Parathyroid adenoma (tissue), 2 donors: ENCODE results near the gene RNF13.

ENCODE experiments used
- H2AFZ ChIP-seq: fragments of 300-600 bp; sonication (generic); one replicate; pipeline ENCODE4 v1.7.0; 2017; ENCODE audit warnings: antibody characterized with exemption, mild to moderate bottlenecking
- H3K27ac ChIP-seq: fragments of 300-600 bp; sonication (generic); one replicate; pipeline ENCODE4 v1.7.0; 2017
- H3K27me3 ChIP-seq: fragments of 300-600 bp; sonication (generic); one replicate; pipeline ENCODE4 v1.7.0; 2017; ENCODE audit warnings: low read length; ENCODE audit not compliant: control insufficient read depth, insufficient read depth
- H3K36me3 ChIP-seq: fragments of 300-600 bp; sonication (generic); one replicate; pipeline ENCODE4 v1.7.0; 2017; ENCODE audit warnings: low read length; ENCODE audit not compliant: control insufficient read depth, insufficient read depth
- H3K4me1 ChIP-seq: fragments of 300-600 bp; sonication (generic); one replicate; pipeline ENCODE4 v1.7.0; 2017; ENCODE audit warnings: control low read depth
- H3K4me2 ChIP-seq: fragments of 300-600 bp; sonication (generic); one replicate; pipeline ENCODE4 v1.7.0; 2017; ENCODE audit warnings: low read length
- H3K4me3 ChIP-seq: fragments of 300-600 bp; sonication (generic); one replicate; pipeline ENCODE4 v1.7.0; 2017; ENCODE audit warnings: low read depth, low read length
- H3K79me2 ChIP-seq: fragments of 300-600 bp; sonication (generic); one replicate; pipeline ENCODE4 v1.7.0; 2017; ENCODE audit warnings: control low read depth
- H3K9ac ChIP-seq: fragments of 300-600 bp; sonication (generic); one replicate; pipeline ENCODE4 v1.7.0; 2017; ENCODE audit warnings: mild to moderate bottlenecking
- H3K9me3 ChIP-seq: fragments of 300-600 bp; sonication (generic); one replicate; pipeline ENCODE4 v1.7.0; 2017; ENCODE audit warnings: low read length; ENCODE audit not compliant: control insufficient read depth
- CTCF ChIP-seq: fragments of 300-600 bp; sonication (generic); IDR thresholded peaks from one replicate; pipeline ENCODE4 v1.7.0; 2017; ENCODE audit warnings: antibody characterized with exemption, mild to moderate bottlenecking
- donor health status: primary hyperparathyroidism.

The RNF13 gene

GRCh38 chr3:149848688-149849087, 35.7 kb downstream of the RNF13 start:
- TF ChIP-seq CTCF, result no peak
- Histone ChIP-seq H3K4me2 (no peak overlapping the region), H2AFZ (no peak overlapping the region), H3K27me3 (no peaks in the 10 kb centered on the region), H3K9ac (no peak overlapping the region), H3K36me3 (no peaks in the 10 kb centered on the region), H3K4me3 (no peak overlapping the region), H3K9me3 (no peaks in the 10 kb centered on the region), H3K27ac (no peak overlapping the region), H3K4me1 (no peaks in the 10 kb centered on the region), H3K79me2 (peaks cover 4% of the 10 kb centered on the region)

- no peak overlapping the region for H3K4me3 ChIP-seq
- no peak overlapping the region for H2AFZ ChIP-seq
- no peak overlapping the region for H3K4me2 ChIP-seq
- peaks cover 4% of the 10 kb centered on the region for H3K79me2 ChIP-seq
- H3K9me3 ChIP-seq, result no peaks in the 10 kb centered on the region
- H3K4me1 ChIP-seq, result no peaks in the 10 kb centered on the region
- no peak overlapping the region for H3K9ac ChIP-seq
- H3K27me3 ChIP-seq, result no peaks in the 10 kb centered on the region
- H3K36me3 ChIP-seq, result no peaks in the 10 kb centered on the region
- H3K27ac ChIP-seq, result no peak overlapping the region
- no peak for TF ChIP-seq CTCF
These were observed 38.0 kb downstream of the RNF13 start for GRCh38 chr3:149850787-149851584.

GRCh38 chr3:149858911-149859310, 45.9 kb downstream of the RNF13 start:
- Histone ChIP-seq H3K9me3 (no peaks in the 10 kb centered on the region), H3K79me2 (no peaks in the 10 kb centered on the region), H3K4me2 (no peak overlapping the region), H2AFZ (no peak overlapping the region), H3K4me3 (no peak overlapping the region), H3K27ac (no peak overlapping the region), H3K9ac (no peak overlapping the region), H3K27me3 (no peaks in the 10 kb centered on the region), H3K36me3 (no peaks in the 10 kb centered on the region), H3K4me1 (peaks cover 6% of the 10 kb centered on the region)
- no peak for TF ChIP-seq CTCF

- Histone ChIP-seq H3K4me2 (no peak overlapping the region), H3K4me3 (no peak overlapping the region), H3K27me3 (no peaks in the 10 kb centered on the region), H2AFZ (no peak overlapping the region), H3K79me2 (no peaks in the 10 kb centered on the region), H3K4me1 (peaks cover 6% of the 10 kb centered on the region), H3K36me3 (no peaks in the 10 kb centered on the region), H3K9me3 (no peaks in the 10 kb centered on the region), H3K9ac (no peak overlapping the region), H3K27ac (no peak overlapping the region)
- TF ChIP-seq CTCF, result no peak
These were observed 47.9 kb downstream of the RNF13 start for GRCh38 chr3:149860881-149861280.

GRCh38 chr3:149867563-149867962, 54.5 kb downstream of the RNF13 start:
- Histone ChIP-seq H2AFZ (no peak overlapping the region), H3K36me3 (no peaks in the 10 kb centered on the region), H3K9me3 (no peaks in the 10 kb centered on the region), H3K9ac (no peak overlapping the region), H3K27ac (no peak overlapping the region), H3K27me3 (no peaks in the 10 kb centered on the region), H3K4me1 (no peaks in the 10 kb centered on the region), H3K4me2 (no peak overlapping the region), H3K4me3 (no peak overlapping the region), H3K79me2 (peaks cover 21% of the 10 kb centered on the region)
- no peak for TF ChIP-seq CTCF
